ENCODE measurements around the gene MEA1.
"Not testable (repeated sequence)": the region's sequence is repeated elsewhere in the genome, so short reads cannot be mapped to it uniquely, and the experiment has no call there.

Gene MEA1

DNA sequence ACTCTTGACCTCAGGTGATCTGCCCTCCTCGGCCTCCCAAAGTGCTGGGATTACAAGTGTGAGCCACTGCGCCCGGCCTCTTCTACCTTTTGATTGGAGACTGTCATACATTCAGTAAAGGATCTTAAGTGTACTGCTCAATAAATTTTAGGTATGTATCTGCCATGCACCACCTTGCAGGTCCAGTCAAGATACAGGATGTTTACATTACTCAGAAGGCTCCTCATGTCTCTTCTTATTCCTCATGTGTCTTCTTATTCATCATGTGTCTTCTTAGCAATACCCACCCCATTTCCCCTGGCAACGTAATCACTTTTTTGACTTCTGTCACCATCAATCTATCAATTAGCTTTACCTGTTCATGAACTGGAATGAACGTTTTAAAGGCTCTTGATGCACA lies 7.9 kb downstream of the MEA1 start:
- no peaks in the 10 kb centered on the region for H3K9me3 ChIP-seq (ENCODE audit: low read length)
- H3K4me3 ChIP-seq (ENCODE audit: low read depth in 1 of 2, low read length in 2 of 2): no peak overlapping the region
- H3K27ac ChIP-seq (ENCODE audit: low read depth, low read length): no peak overlapping the region
- no peak overlapping the region for H3K9ac ChIP-seq (ENCODE audit: low read length)
- H3K27me3 ChIP-seq (ENCODE audit: control insufficient read depth in 1 of 2, insufficient read depth in 2 of 2, low read length in 2 of 2): no peaks in the 10 kb centered on the region
- H3K36me3 ChIP-seq (ENCODE audit: insufficient read depth, low read length): peaks cover 49% of the 10 kb centered on the region
- H3K4me1 ChIP-seq (ENCODE audit: insufficient read depth, low read length): no peaks in the 10 kb centered on the region

DNA sequence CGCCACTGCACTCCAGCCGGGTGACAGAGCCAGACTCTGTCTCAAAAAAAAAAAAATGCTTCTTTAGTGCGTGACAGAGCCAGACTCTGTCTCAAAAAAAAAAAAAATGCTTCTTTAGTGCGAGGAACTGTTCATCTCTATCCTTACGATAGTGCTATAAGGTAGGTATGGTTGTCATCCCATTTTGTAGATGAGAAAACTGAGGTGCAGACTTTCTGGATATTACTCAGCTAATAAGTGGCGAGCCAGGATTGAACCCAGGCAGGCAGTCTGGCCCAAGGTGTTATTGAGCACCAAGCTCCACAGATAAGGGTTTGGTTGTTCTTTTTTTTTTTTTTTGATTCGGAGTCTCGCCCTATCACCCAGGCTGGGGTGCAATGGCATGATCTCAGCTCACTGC lies 11.9 kb downstream of the MEA1 start:
- H3K27ac ChIP-seq (ENCODE audit: low read depth, low read length): no peak overlapping the region
- H3K36me3 ChIP-seq (ENCODE audit: insufficient read depth, low read length): peaks cover 10% of the 10 kb centered on the region
- H3K4me3 ChIP-seq (ENCODE audit: low read depth in 1 of 2, low read length in 2 of 2): no peak overlapping the region

DNA sequence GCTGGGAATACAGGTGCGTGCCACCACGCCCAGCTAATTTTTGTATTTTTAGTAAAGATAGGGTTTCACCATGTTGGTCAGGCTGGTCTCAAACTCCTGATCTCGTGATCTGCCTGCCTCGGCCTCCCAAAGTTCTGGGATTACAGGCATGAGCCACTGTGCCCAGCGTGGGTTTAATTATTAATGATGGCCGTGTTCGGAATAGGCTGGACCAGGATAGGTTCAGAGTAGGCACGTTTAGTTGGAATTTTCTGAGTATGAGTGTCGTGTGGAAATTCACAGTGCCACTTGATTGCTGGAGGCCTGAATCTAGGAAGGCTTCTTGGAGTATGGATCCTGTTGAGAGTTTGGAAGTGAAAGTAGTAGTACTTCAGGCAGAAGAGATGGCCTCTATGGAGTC lies 15.5 kb downstream of the MEA1 start:
- not testable (repeated sequence) for H3K36me3 ChIP-seq (ENCODE audit: insufficient read depth, low read length); H3K4me1 ChIP-seq (ENCODE audit: insufficient read depth, low read length); H3K27me3 ChIP-seq (ENCODE audit: control insufficient read depth in 1 of 2, insufficient read depth in 2 of 2, low read length in 2 of 2); H3K27ac ChIP-seq (ENCODE audit: low read depth, low read length); H3K4me3 ChIP-seq (ENCODE audit: low read depth in 1 of 2, low read length in 2 of 2); H3K9me3 ChIP-seq (ENCODE audit: low read length); H3K9ac ChIP-seq (ENCODE audit: low read length)

More for the DNA sequence above, 11.9 kb downstream of the MEA1 start:
- H3K4me1 ChIP-seq (ENCODE audit: insufficient read depth, low read length): no peaks in the 10 kb centered on the region
- H3K9me3 ChIP-seq (ENCODE audit: low read length): no peaks in the 10 kb centered on the region
- H3K27me3 ChIP-seq (ENCODE audit: control insufficient read depth in 1 of 2, insufficient read depth in 2 of 2, low read length in 2 of 2): no peaks in the 10 kb centered on the region
- no peak overlapping the region for H3K9ac ChIP-seq (ENCODE audit: low read length)

DNA sequence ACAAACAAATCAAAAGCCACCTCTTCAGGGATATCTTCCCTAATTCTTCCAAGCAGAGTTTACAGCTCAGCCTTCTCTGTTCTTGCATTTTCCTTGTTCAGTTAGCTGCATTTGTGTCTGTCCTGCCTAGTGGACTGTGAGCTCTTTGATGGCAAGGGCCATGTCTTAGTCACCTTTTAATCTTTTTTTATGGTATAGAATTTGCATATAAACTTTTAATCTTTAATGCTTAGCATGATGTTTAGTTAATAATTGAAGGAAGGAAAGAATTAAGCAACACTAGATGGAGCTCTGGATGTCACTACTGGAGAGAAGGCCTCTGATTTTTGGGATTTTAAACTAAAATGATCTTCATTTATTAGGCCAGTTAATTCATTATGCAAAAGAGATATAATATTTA lies 17.2 kb downstream of the MEA1 start:
- peaks cover 2% of the 10 kb centered on the region for H3K36me3 ChIP-seq (ENCODE audit: insufficient read depth, low read length)
- no peaks in the 10 kb centered on the region for H3K9me3 ChIP-seq (ENCODE audit: low read length)
- H3K27ac ChIP-seq (ENCODE audit: low read depth, low read length): no peak overlapping the region
- H3K9ac ChIP-seq (ENCODE audit: low read length): no peak overlapping the region
- no peaks in the 10 kb centered on the region for H3K27me3 ChIP-seq (ENCODE audit: control insufficient read depth in 1 of 2, insufficient read depth in 2 of 2, low read length in 2 of 2)
- H3K4me1 ChIP-seq (ENCODE audit: insufficient read depth, low read length): no peaks in the 10 kb centered on the region
- no peak overlapping the region for H3K4me3 ChIP-seq (ENCODE audit: low read depth in 1 of 2, low read length in 2 of 2)

DNA sequence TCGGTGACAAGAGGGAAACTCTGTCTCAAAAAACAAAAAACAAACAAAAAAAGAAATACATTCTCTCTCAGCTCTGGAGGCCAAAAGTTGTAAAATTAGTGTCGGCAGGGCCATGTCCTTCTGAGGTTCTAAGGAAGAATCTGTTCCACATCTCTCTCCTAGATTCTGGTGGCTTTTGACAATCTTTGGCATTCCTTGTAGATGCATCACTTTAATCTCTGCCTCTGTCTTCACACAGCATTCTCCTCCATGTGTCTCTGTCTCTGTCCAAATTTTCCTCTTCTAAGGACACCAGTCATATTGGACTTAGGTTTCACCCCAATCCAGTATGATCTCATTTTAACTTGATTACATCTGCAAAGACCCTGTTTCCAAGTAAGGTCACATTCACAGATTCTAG lies 20.3 kb downstream of the MEA1 start:
- Histone ChIP-seq H3K9ac (ENCODE audit: low read length) (no peak overlapping the region), H3K4me1 (ENCODE audit: insufficient read depth, low read length) (no peaks in the 10 kb centered on the region), H3K9me3 (ENCODE audit: low read length) (no peaks in the 10 kb centered on the region), H3K36me3 (ENCODE audit: insufficient read depth, low read length) (peaks cover 21% of the 10 kb centered on the region), H3K27me3 (ENCODE audit: control insufficient read depth in 1 of 2, insufficient read depth in 2 of 2, low read length in 2 of 2) (no peaks in the 10 kb centered on the region), H3K27ac (ENCODE audit: low read depth, low read length) (no peak overlapping the region), H3K4me3 (ENCODE audit: low read depth in 1 of 2, low read length in 2 of 2) (no peak overlapping the region)

DNA sequence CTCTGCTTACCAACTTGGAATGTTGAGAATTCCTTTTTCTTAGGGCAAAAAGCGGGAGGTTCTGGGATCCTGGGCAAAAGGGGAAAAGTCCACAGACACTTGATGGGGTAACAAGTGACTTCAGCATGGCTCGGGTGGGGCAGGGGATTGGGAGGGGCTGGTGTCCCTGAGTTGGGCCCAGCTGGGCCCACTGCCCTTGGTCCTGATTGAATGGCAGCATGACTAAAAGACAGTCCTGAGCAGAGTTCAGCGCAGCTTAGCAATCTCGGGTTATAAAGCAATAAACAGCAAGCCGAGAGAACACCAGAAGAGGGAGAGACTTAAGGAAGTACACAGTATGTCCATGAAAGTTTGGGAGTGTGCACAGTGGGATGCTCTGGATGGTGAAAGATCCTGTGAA lies 23.8 kb downstream of the MEA1 start:
- H3K27ac ChIP-seq (ENCODE audit: low read depth, low read length): no peak overlapping the region
- H3K27me3 ChIP-seq (ENCODE audit: control insufficient read depth in 1 of 2, insufficient read depth in 2 of 2, low read length in 2 of 2): no peaks in the 10 kb centered on the region
- no peaks in the 10 kb centered on the region for H3K9me3 ChIP-seq (ENCODE audit: low read length)
- H3K9ac ChIP-seq (ENCODE audit: low read length): no peak overlapping the region
- H3K36me3 ChIP-seq (ENCODE audit: insufficient read depth, low read length): peaks cover 21% of the 10 kb centered on the region
- peaks cover 24% of the 10 kb centered on the region for H3K4me1 ChIP-seq (ENCODE audit: insufficient read depth, low read length)
- H3K4me3 ChIP-seq (ENCODE audit: low read depth in 1 of 2, low read length in 2 of 2): no peak overlapping the region

DNA sequence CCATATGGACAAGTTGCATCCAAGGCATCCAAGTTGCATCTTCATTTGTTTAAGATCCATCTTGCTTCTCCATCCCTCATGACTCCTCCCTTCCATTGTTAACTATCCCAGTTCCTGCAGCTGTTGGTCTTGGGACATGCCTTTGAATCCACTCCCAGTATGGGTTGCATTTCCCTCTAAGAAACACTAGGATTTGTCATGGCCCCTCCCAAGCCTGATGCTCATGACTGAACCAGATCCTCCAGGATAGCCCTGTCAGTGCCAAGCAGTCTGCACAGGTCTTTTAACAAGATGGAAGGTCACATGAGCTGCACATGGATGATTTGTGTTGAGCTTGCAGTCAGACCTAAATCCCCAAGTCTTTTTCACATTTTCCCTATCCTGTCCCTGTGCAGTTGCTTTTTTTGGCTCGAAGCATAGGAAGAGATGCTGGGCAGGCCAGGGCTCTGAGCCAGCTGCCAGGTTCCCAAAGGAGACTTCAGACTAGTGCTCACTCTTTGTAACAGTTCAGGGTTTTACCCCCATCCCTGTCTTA lies 25.2 kb downstream of the MEA1 start:
- peaks cover 24% of the 10 kb centered on the region for H3K4me1 ChIP-seq (ENCODE audit: insufficient read depth, low read length)

DNA sequence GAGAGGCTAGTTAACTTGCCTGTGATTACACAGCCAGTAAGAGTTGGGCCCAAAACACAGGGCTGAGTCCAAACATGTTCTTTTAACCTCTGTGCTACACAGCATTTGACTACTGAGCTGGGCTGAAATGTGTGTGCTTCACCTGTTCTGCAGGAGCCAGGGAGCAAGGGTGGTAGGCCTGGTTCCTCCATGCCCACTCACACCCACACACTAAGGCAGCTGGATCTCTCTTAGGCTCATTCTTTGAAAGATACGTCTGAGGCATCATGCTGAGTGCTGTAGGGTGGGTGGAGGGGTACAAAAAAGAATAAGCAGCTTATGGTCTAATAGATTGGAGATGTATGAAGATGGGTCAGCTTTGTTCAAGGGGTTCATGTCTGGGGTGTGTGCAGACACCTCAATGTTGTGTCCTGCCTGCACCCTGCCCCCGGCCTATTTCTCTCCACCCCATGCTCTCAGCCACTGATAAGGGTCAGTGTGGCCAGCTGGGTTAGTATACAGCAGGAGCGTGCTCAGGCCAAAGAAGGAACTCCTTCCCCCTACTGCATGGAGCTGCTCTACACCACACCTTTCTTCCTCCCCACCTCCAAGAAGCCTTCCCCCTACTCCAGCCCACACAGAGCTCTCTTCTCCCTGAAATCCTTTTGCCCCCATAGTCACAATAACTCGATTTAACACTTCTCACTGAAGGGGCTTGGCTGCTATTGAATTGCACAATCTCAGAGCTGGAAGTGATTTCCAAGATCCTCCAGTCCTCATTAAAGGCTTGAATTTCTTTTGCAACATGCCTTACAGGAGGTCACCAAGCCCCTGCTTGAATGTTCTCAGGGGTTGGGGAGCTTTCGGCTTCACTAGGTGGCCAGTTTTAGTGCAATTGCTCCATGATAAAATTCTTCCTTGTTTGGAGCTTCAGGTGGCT lies 26.0 kb downstream of the MEA1 start:
- no peak overlapping the region for H3K9ac ChIP-seq (ENCODE audit: low read length)
- H3K4me1 ChIP-seq (ENCODE audit: insufficient read depth, low read length): peaks cover 24% of the 10 kb centered on the region
- H3K27me3 ChIP-seq (ENCODE audit: control insufficient read depth in 1 of 2, insufficient read depth in 2 of 2, low read length in 2 of 2): no peaks in the 10 kb centered on the region
- H3K4me3 ChIP-seq (ENCODE audit: low read depth in 1 of 2, low read length in 2 of 2): no peak overlapping the region
- no peak overlapping the region for H3K27ac ChIP-seq (ENCODE audit: low read depth, low read length)
- H3K36me3 ChIP-seq (ENCODE audit: insufficient read depth, low read length): peaks cover 21% of the 10 kb centered on the region
- H3K9me3 ChIP-seq (ENCODE audit: low read length): no peaks in the 10 kb centered on the region

More for the DNA sequence above, 25.2 kb downstream of the MEA1 start:
- no peak overlapping the region for H3K27ac ChIP-seq (ENCODE audit: low read depth, low read length)
- peaks cover 21% of the 10 kb centered on the region for H3K36me3 ChIP-seq (ENCODE audit: insufficient read depth, low read length)
- no peak overlapping the region for H3K9ac ChIP-seq (ENCODE audit: low read length)
- H3K27me3 ChIP-seq (ENCODE audit: control insufficient read depth in 1 of 2, insufficient read depth in 2 of 2, low read length in 2 of 2): no peaks in the 10 kb centered on the region
- no peaks in the 10 kb centered on the region for H3K9me3 ChIP-seq (ENCODE audit: low read length)
- no peak overlapping the region for H3K4me3 ChIP-seq (ENCODE audit: low read depth in 1 of 2, low read length in 2 of 2)

DNA sequence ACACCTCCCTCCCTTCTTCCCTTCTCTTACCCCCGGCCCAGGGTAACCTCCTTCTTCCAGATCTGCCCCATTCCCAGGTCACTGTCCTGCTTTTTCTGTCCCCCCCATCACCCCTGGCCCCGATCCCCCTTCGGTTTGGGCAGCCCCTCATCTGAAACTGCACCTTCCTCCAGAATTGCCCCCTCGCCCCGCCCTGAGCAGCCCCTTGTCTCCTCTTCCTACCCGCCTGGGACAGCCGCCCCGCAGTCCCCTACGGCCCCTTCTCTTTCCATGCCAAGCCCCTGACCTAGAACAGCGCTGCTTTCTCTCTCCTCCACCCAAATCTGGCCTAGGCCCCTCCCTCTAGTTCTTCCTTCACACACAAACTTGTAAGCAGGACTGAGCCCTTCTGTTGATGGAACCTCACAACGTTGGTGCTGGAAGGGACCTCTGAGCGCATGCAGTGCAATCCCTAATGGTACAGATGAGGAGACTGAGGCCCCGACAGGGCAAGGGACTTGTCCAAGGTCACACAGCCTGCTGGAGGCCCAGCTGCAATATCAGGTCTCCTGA lies 28.7 kb downstream of the MEA1 start:
- Histone ChIP-seq H3K9me3 (ENCODE audit: low read length) (no peaks in the 10 kb centered on the region), H3K4me1 (ENCODE audit: insufficient read depth, low read length) (peaks cover 26% of the 10 kb centered on the region), H3K27ac (ENCODE audit: low read depth, low read length) (peak overlapping the region; percentile 73), H3K9ac (ENCODE audit: low read length) (peak overlapping the region; percentile 41), H3K27me3 (ENCODE audit: control insufficient read depth in 1 of 2, insufficient read depth in 2 of 2, low read length in 2 of 2) (no peaks in the 10 kb centered on the region), H3K4me3 (ENCODE audit: low read depth in 1 of 2, low read length in 2 of 2) (peak overlapping the region; percentile 52 to 67), H3K36me3 (ENCODE audit: insufficient read depth, low read length) (peaks cover 7% of the 10 kb centered on the region)

DNA sequence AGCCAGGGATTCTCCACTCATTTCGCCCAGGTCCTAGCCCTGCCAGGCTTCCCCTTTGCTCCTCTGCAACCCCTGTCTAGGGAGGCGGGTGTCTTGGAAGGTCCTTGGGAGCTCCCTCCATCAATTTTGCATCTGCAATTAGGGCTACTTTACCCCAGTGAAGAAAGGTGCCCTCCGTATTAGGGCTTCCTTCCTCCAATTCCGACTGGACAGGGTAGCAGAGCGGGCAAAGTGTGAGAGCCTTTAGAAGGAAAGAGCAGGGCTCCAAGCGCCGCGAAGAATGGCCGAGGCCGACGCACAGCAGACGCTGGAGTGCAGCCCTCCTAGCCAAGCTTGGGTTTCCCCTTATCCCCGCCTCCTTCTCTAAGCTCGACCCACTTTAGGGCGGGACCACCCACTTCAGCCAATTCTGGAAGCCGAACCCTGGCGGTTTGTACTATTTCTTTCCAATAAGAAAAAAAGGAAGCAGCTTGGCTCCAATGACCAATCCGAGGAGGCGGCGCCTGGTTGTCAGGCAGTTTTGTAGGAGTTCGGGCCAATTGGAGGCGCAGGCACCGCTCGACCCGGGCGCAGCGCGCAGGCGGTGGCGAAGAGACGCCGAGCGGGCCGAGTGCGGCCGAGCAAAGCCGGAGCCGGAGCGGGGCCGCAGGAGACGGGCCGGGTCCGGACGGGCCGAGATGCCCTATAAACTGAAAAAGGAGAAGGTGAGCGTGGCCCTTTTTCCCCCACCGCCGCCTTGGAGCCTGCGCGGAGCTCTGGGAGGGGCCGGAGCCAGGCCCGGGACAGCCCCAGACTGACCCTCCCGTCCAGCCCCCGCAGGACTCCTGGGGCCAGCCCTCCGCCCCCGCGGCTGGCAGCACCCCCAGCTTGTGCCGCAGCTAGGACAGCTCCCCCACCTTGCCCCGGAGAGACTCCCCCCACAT lies 29.5 kb downstream of the MEA1 start, which contains the start of gene PPP2R5D:
PPP2R5D (plus strand) TSS at position 570 of the 923 bp plus-strand sequence; CDS start at position 678, 108 bp downstream.
- peak within 1 kb of the TSS; percentile 68 for H3K9ac ChIP-seq (ENCODE audit: low read length)
- H3K36me3 ChIP-seq (ENCODE audit: insufficient read depth, low read length): no peaks in the 10 kb centered on the region
- H3K27me3 ChIP-seq (ENCODE audit: control insufficient read depth in 1 of 2, insufficient read depth in 2 of 2, low read length in 2 of 2): no peaks in the 10 kb centered on the region
- peaks cover 33% of the 10 kb centered on the region for H3K4me1 ChIP-seq (ENCODE audit: insufficient read depth, low read length)
- no peaks in the 10 kb centered on the region for H3K9me3 ChIP-seq (ENCODE audit: low read length)
- peak within 1 kb of the TSS; percentile 73 for H3K27ac ChIP-seq (ENCODE audit: low read depth, low read length)
- H3K4me3 ChIP-seq (ENCODE audit: low read depth in 1 of 2, low read length in 2 of 2): peak within 1 kb of the TSS; percentile 52 to 67

DNA sequence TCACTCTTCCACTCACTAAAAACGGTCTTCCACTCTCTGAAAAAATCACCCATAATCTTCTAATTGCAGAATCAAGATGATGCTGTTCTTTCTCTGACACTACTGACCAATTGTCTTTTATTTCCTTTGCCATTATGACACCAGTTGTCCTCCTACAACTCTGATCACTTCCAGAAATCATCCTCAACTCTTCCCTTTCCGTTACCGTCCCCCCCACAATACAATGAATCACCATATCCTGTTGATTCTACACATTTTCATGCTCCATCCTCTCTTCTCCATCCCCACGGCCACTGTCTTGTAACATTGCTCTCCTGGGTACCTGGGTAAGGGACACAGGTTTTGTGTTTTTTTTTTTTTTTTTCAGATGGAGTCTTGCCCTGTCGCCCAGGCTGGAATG lies 31.9 kb downstream of the MEA1 start:
- H3K27ac ChIP-seq (ENCODE audit: low read depth, low read length): no peak overlapping the region
- H3K4me3 ChIP-seq (ENCODE audit: low read depth in 1 of 2, low read length in 2 of 2): no peak overlapping the region
- H3K9me3 ChIP-seq (ENCODE audit: low read length): no peaks in the 10 kb centered on the region
- no peaks in the 10 kb centered on the region for H3K36me3 ChIP-seq (ENCODE audit: insufficient read depth, low read length)
- H3K9ac ChIP-seq (ENCODE audit: low read length): no peak overlapping the region
- H3K27me3 ChIP-seq (ENCODE audit: control insufficient read depth in 1 of 2, insufficient read depth in 2 of 2, low read length in 2 of 2): no peaks in the 10 kb centered on the region
- H3K4me1 ChIP-seq (ENCODE audit: insufficient read depth, low read length): peaks cover 40% of the 10 kb centered on the region
